ENCODE results near the gene TMCO4. TPM values are rescaled to one million over a fixed set of nuclear protein-coding genes. Genes with fewer than 3 reads are reported as not detected.
A peak's percentile ranks its signal among the peaks of the same experiment; 100 is the strongest.

The TMCO4 gene
- total RNA-seq, 1 experiment from 2014 or later, result 19.7 TPM

DNA sequence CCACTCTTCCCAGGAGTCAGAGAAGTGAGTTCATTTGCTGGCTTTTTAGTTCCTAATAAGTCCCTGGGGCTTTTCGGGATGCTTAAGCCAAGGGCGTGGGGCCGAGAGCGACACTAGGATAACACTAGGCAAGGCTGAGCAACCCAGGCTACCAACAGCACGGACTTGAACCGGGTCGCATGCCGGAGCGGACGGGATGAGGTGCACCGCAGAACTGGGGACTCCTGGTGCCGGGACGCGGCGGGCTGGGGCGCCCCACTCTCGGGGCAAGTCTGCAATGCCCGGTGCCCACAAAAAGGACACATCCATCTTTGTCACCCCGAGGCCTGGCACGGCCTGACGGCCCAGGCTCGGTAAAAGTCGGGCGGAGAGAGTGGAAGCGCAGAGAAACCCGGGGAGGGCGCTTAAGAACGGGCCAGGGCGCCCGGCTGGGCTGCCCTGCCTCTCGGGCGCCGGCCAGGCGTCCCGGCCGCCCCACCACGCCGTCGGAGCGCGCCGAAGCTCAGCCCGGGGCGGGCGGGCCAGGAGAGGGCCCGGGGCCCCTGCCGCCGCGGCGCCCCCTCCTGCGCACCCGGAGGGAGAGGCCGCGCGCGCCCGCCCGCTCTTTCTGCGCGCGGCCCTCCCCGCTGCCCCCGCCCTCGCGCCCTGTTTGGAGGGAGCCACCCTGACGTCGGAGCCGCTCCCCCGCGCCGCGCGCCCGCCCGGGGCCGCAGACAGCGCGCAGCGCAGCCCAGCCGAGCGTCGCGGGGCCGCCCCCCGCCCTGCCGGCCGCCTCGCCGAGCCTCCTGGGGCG, 155.9 kb downstream of the TMCO4 start, which contains the start of gene NBL1:
Gene NBL1 (plus strand): TSS at position 710 of the 793 bp plus-strand sequence. CDS start 10,720 bp downstream, outside the sequence.
- H3K9me3 ChIP-seq (ENCODE audit: low read length), result no peaks in the 10 kb centered on the region
- H3K4me2 ChIP-seq (ENCODE audit: low read length), result peak within 1 kb of the TSS; percentile 99
- peak; percentile 62 for DNase-seq
- H3K9me2 ChIP-seq (replicated peaks; ENCODE audit: low read length), result no peaks in the 10 kb centered on the region
- ChIA-PET POLR2A (ENCODE audit: unreplicated experiment) (interaction anchor here (0.5 to 0.6 kb wide), 3 partner anchors 12 to 156 kb away, joined by 3 to 4 read pairs (median 3); no protein-coding TSS in a partner anchor), CTCF (no interaction called here)
- no peak for TF ChIP-seq EZH2 (IDR thresholded peaks at IDR 0.05; ENCODE audit: low read length, unreplicated experiment)
- no peak for TF ChIP-seq EZH2phosphoT487 (IDR thresholded peaks at IDR 0.05; ENCODE audit: borderline replicate concordance, low read length)
- no peak for TF ChIP-seq CTCF (conservative IDR thresholded peaks at IDR 0.05; ENCODE audit: low read depth, low read length)
- peak; percentile 60 for ATAC-seq
- peak within 1 kb of the TSS; percentile 51 for H3K27ac ChIP-seq (ENCODE audit: low read length)
- intact Hi-C loops (cut with micrococcal nuclease), result loop anchor here (1.0 kb wide), 1 partner anchor 46 kb away; no protein-coding TSS in a partner anchor
- no peaks in the 10 kb centered on the region for H4K20me1 ChIP-seq (ENCODE audit: low read length)
- H3K4me1 ChIP-seq (ENCODE audit: insufficient read depth, low read length), result peaks cover 41% of the 10 kb centered on the region
- H3K36me3 ChIP-seq (ENCODE audit: low read depth, low read length), result no peaks in the 10 kb centered on the region
- peak within 1 kb of the TSS; percentile 98 for H2AFZ ChIP-seq (ENCODE audit: low read length)
- peak within 1 kb of the TSS; percentile 85 for H3K9ac ChIP-seq (ENCODE audit: low read length)
- no peaks in the 10 kb centered on the region for H3K27me3 ChIP-seq (ENCODE audit: low read length)
- peaks cover 42% of the 10 kb centered on the region for H3K79me2 ChIP-seq (ENCODE audit: low read length)
- no TSS peak for BruUV-seq (replicated peaks)
- H3K4me3 ChIP-seq (ENCODE audit: low read length), result peak within 1 kb of the TSS; percentile 100
- H3F3A ChIP-seq (ENCODE audit: low read length, unreplicated experiment), result no peaks in the 10 kb centered on the region

DNA sequence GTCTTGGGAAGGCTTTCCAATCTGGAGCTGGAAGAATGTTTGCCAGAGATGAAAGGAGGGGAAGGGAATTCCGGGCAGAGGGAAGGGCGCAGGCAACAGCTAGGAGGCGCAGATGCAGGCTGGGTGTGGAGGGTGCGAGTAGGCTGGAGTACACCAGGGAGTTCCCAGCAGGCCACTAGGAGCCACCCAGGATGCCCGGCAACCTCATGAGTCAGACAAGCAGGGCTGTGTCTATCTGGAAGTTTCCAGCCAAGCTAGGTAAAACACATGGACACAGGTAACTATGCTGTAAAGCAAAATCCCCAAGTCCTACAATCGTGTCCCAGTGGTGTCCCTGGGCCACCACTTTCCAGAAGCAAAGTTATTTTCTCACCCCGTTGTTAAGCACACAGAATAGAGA, 156.6 kb downstream of the TMCO4 start:
- peak overlapping the region; percentile 81 for H2AFZ ChIP-seq (ENCODE audit: low read length)
- no peaks in the 10 kb centered on the region for H4K20me1 ChIP-seq (ENCODE audit: low read length)
- intact Hi-C loops (cut with micrococcal nuclease), result loop anchor here (1.0 kb wide), 1 partner anchor 46 kb away; no protein-coding TSS in a partner anchor
- no peaks in the 10 kb centered on the region for H3F3A ChIP-seq (ENCODE audit: low read length, unreplicated experiment)
- TF ChIP-seq EZH2phosphoT487 (IDR thresholded peaks at IDR 0.05; ENCODE audit: borderline replicate concordance, low read length) (no peak), CTCF (conservative IDR thresholded peaks at IDR 0.05; ENCODE audit: low read depth, low read length) (peak; percentile 56)
- peaks cover 37% of the 10 kb centered on the region for H3K79me2 ChIP-seq (ENCODE audit: low read length)
- no peaks in the 10 kb centered on the region for H3K9me2 ChIP-seq (replicated peaks; ENCODE audit: low read length)
- H3K4me3 ChIP-seq (ENCODE audit: low read length), result peak overlapping the region; percentile 51
- peak overlapping the region; percentile 77 for H3K4me2 ChIP-seq (ENCODE audit: low read length)
- no peaks in the 10 kb centered on the region for H3K36me3 ChIP-seq (ENCODE audit: low read depth, low read length)
- no peaks in the 10 kb centered on the region for H3K27me3 ChIP-seq (ENCODE audit: low read length)
- CTCF ChIA-PET, result no interaction called here
- no peaks in the 10 kb centered on the region for H3K9me3 ChIP-seq (ENCODE audit: low read length)
- peaks cover 41% of the 10 kb centered on the region for H3K4me1 ChIP-seq (ENCODE audit: insufficient read depth, low read length)
- peak; percentile 82 for DNase-seq
- ATAC-seq, result peak; percentile 74
- TSS peak; percentile 27 for BruUV-seq (replicated peaks)
- H3K9ac ChIP-seq (ENCODE audit: low read length), result peak overlapping the region; percentile 36
- H3K27ac ChIP-seq (ENCODE audit: low read length), result peak overlapping the region; percentile 51
- POLR2A ChIA-PET (ENCODE audit: unreplicated experiment), result interaction anchor here (0.6 kb wide), 3 partner anchors 11 to 203 kb away, joined by 3 to 4 read pairs (median 4); no protein-coding TSS in a partner anchor
